Neuronal stem cell (in vitro differentiated cells): ENCODE data around the gene HRH3.

ENCODE experiments used
- DNase-seq: peaks from one replicate; pipeline ENCODE4 v3.0.0-alpha.2; 2013; ENCODE audit warnings: low spot score
- H2AFZ ChIP-seq: one replicate; pipeline ENCODE4 v1.6.1; 2013; ENCODE audit warnings: mild to moderate bottlenecking, low read length, inconsistent platforms
- H2AK5ac ChIP-seq: 2 replicates; pipeline ENCODE4 v1.6.1; 2013; ENCODE audit warnings: low read depth, mild to moderate bottlenecking, inconsistent platforms, low read length, moderate library complexity, mixed read lengths
- H2BK120ac ChIP-seq: 2 replicates; pipeline ENCODE4 v1.6.1; 2013; ENCODE audit warnings: low read depth, mild to moderate bottlenecking, inconsistent platforms, low read length, moderate library complexity, mixed read lengths
- H2BK12ac ChIP-seq: one replicate; pipeline ENCODE4 v1.6.1; 2013; ENCODE audit warnings: low read length, inconsistent platforms
- H2BK15ac ChIP-seq: 2 replicates; pipeline ENCODE4 v1.6.1; 2013; ENCODE audit warnings: mild to moderate bottlenecking, low read length, inconsistent platforms, mixed read lengths
- H2BK5ac ChIP-seq: one replicate; pipeline ENCODE4 v1.6.1; 2013; ENCODE audit warnings: inconsistent platforms, mild to moderate bottlenecking, low read length, moderate library complexity
- H3K14ac ChIP-seq: one replicate; pipeline ENCODE4 v1.6.1; 2013; ENCODE audit warnings: low read length, inconsistent platforms
- H3K18ac ChIP-seq: 2 replicates; pipeline ENCODE4 v1.6.1; 2013; ENCODE audit warnings: low read length, inconsistent platforms
- H3K23ac ChIP-seq: 2 replicates; pipeline ENCODE4 v1.6.1; 2013; ENCODE audit warnings: low read depth, mild to moderate bottlenecking, mixed read lengths, low read length, inconsistent platforms; ENCODE audit not compliant: poor library complexity
- H3K27ac ChIP-seq: replicated peaks from 3 replicates; pipeline ENCODE4 v1.5.1; 2013; ENCODE audit warnings: low read length, inconsistent platforms
- H3K27me3 ChIP-seq, 3 experiments: 2 replicates each; pipeline ENCODE4 v1.6.1; 2013; ENCODE audit warnings: low read length in 3 of 3, mild to moderate bottlenecking in 2 of 3, inconsistent platforms in 1 of 3, low read depth in 1 of 3, mixed read lengths in 1 of 3, moderate library complexity in 1 of 3; ENCODE audit not compliant: control insufficient read depth in 3 of 3, insufficient read depth in 3 of 3
- H3K36me3 ChIP-seq, 2 donors: replicated peaks in 1 of 2; 2 replicates each; pipeline ENCODE4 v1.6.1; 2013; ENCODE audit warnings: low read length in 2 of 2; ENCODE audit not compliant: control insufficient read depth in 2 of 2, insufficient read depth in 2 of 2
- H3K4ac ChIP-seq: 2 replicates; pipeline ENCODE4 v1.6.1; 2013; ENCODE audit warnings: inconsistent platforms, mild to moderate bottlenecking, low read length, moderate library complexity
- H3K4me1 ChIP-seq, 2 donors: 1 replicate in 1 of 2; 2 replicates in 1 of 2; pipeline ENCODE4 v1.6.1; 2013; ENCODE audit warnings: low read length in 2 of 2, low read depth in 1 of 2; ENCODE audit not compliant: control insufficient read depth in 2 of 2, insufficient read depth in 1 of 2
- H3K4me2 ChIP-seq: one replicate; pipeline ENCODE4 v1.6.1; 2013; ENCODE audit warnings: mild to moderate bottlenecking, low read length, inconsistent platforms; ENCODE audit not compliant: insufficient read depth, poor library complexity, severe bottlenecking
- H3K4me3 ChIP-seq, 2 donors: 2 replicates each; pipeline ENCODE4 v1.5.1; 2013; ENCODE audit warnings: low read length in 2 of 2, mild to moderate bottlenecking in 2 of 2, inconsistent platforms in 1 of 2, moderate library complexity in 1 of 2
- H3K79me1 ChIP-seq: one replicate; pipeline ENCODE4 v1.6.1; 2013; ENCODE audit warnings: low read depth, mild to moderate bottlenecking, inconsistent platforms, low read length, moderate library complexity
- H3K9ac ChIP-seq: one replicate; pipeline ENCODE4 v1.6.1; 2013; ENCODE audit warnings: mild to moderate bottlenecking, low read depth, low read length, inconsistent platforms; ENCODE audit not compliant: poor library complexity
- H3K9me3 ChIP-seq, 2 donors: replicated peaks in 1 of 2; 2 replicates each; pipeline versions ENCODE3 to v1.6.1; 2013; ENCODE audit warnings: low read length in 2 of 2, mild to moderate bottlenecking in 2 of 2, inconsistent platforms in 1 of 2, low read depth in 1 of 2, mixed read lengths in 1 of 2, moderate library complexity in 1 of 2; ENCODE audit not compliant: control insufficient read depth in 2 of 2, insufficient read depth in 1 of 2
- H4K8ac ChIP-seq: one replicate; pipeline ENCODE4 v1.6.1; 2013; ENCODE audit warnings: low read depth, mild to moderate bottlenecking, inconsistent platforms, low read length, moderate library complexity
- H4K91ac ChIP-seq: one replicate; pipeline ENCODE4 v1.6.1; 2013; ENCODE audit warnings: low read length, low read depth, mild to moderate bottlenecking, inconsistent platforms; ENCODE audit not compliant: poor library complexity
- WGBS, 2 donors: extraction: QIAGEN DNeasy Blood & Tissue Kit; methylation state at CpG; one replicate each; pipeline ENCODE4 v1.1.7; 2013; ENCODE audit warnings: missing lambda C conversion rate in 2 of 2, mixed read lengths in 1 of 2; ENCODE audit not compliant: insufficient read length in 2 of 2, insufficient replicate concordance in 1 of 2; ENCODE audit errors: extremely low coverage in 2 of 2; 5-methylcytosine and 5-hydroxymethylcytosine counted together

Gene HRH3

DNA sequence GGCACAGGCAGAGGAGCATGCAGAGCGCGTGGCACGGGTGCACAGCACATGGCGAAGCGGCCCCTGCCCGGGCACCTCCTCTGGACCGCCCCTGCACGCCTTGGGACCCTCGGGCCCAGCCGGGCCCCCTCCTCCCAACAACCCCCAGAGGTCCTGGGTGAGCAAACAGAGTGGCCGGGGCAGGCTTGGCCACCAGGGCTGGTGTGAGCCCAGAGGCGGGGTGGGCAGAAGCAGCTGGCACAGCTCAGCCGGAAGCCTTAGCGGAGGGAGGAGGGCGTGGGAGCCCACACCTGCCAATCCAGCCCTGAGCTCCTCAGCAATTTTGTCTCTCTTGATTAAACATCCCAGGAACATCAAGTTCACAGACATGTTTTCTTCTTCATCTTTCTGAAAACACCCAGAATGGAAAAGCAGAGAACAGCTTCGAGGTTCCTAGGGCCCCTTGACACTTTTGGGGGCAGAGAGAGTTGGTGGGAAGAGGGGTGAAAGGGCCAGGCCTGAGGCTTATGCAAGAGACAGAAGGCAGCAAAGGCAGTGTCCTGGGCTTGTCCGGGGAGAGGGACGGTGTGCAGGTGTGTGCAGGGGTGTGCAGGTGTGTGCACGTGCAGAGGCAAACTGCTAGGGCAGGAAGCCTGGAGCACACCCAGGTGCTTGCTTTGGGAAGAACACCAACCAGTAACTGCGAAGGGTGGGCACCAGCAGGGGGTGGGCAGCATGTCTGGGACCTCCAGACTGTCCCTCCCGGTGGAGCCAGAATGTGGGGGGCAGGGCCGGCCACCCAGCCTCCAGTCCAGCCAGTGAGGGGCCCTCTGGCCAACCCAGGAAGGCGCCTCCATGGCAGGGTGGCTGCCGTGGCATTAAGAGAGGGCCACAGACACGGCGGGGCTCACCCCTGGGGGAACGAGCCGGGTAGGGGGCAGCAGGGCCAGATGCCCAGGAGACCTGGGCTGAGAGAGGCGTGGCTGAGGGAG, 4.8 kb downstream of the HRH3 start:
- no peak overlapping the region for H3K18ac ChIP-seq
- H2AK5ac ChIP-seq, result no peak overlapping the region
- H3K4me2 ChIP-seq, result no peak overlapping the region
- H4K91ac ChIP-seq, result no peak overlapping the region
- H2BK5ac ChIP-seq, result no peak overlapping the region
- peak overlapping the region; percentile 9 for H3K9ac ChIP-seq
- peak overlapping the region; percentile 11 for H3K4ac ChIP-seq
- H3K4me3 ChIP-seq, result no peak overlapping the region
- H2BK120ac ChIP-seq, result no peak overlapping the region
- no peak overlapping the region for H3K14ac ChIP-seq
- no peaks in the 10 kb centered on the region for H3K36me3 ChIP-seq
- H4K8ac ChIP-seq, result no peak overlapping the region
- no peak overlapping the region for H2AFZ ChIP-seq
- H2BK12ac ChIP-seq, result no peak overlapping the region
- no peaks in the 10 kb centered on the region for H3K9me3 ChIP-seq
- peaks cover 20 to 28% of the 10 kb centered on the region in 2 donors for H3K4me1 ChIP-seq
- WGBS, 2 donors, result no CpG with 5 or more reads among the region's 29 CpGs
- no peaks in the 10 kb centered on the region for H3K79me1 ChIP-seq
- H3K23ac ChIP-seq, result peak overlapping the region; percentile 2
- no peak for DNase-seq
- H3K27ac ChIP-seq, result no peak overlapping the region
- no peak overlapping the region for H2BK15ac ChIP-seq
- H3K27me3 ChIP-seq, result peaks cover 3 to 28% (median 17%) of the 10 kb centered on the region in 3 experiments

DNA sequence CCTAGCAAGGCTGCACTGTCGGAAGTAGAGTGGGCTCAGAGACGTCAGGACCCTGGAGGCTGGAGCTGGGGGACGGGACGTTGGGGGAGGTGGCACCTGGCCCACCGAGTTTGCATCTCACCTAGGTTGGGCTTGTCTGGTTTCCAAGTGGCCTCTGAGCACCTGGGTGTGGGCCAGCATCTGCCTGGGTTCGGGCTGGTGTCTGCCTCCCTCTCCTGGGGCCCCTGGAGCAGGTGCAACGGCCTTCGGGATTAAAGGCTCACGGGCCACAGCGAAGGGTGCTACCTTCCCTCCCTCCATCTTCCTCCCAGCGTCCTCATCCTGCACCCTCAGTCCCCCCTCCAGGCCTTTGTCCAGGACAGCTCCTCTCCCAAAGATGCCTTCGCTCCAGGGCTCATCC, 6.0 kb downstream of the HRH3 start:
- DNase-seq, result no peak
- Histone ChIP-seq H3K9me3 (no peaks in the 10 kb centered on the region), H3K9ac (peak overlapping the region; percentile 63)

DNA sequence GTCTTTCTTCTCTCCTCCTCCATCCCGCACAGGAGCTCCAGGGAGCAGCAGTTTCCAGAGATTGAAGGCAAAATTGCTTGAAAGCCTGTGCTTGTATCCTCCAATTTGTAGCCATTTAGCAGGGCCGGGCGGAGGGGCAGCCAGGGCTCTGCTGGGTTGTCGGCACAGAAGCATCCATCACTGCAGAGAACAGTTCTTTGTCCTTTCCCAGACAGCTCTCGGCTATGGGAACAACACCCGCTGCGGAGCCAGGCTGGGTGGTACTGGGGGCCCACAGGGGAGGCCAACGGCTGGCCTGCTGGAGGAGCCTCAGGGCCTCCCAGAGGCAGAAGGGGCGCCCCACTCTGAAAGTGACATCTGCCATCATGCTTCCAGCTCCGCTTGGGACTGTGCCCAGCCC, 7.8 kb downstream of the HRH3 start:
- no peaks in the 10 kb centered on the region for H3K9me3 ChIP-seq
- no CpG with 5 or more reads among the region's 10 CpGs for WGBS, 2 donors
- no peak for DNase-seq

More for the DNA sequence above, 6.0 kb downstream of the HRH3 start:
- WGBS, 2 donors, result no CpG with 5 or more reads among the region's 12 CpGs
- H3K36me3 ChIP-seq, result no peaks in the 10 kb centered on the region
- no peak overlapping the region for H4K8ac ChIP-seq
- no peak overlapping the region for H3K27ac ChIP-seq
- H3K4me2 ChIP-seq, result no peak overlapping the region
- no peaks in the 10 kb centered on the region for H3K79me1 ChIP-seq
- H3K18ac ChIP-seq, result peak overlapping the region; percentile 51
- H3K4me1 ChIP-seq, result peaks cover 18 to 24% of the 10 kb centered on the region in 2 donors
- peak overlapping the region; percentile 63 for H2BK12ac ChIP-seq
- H3K14ac ChIP-seq, result no peak overlapping the region
- no peak overlapping the region for H2AFZ ChIP-seq
- H3K27me3 ChIP-seq, result peaks cover 0 to 23% (median 12%) of the 10 kb centered on the region in 3 experiments
- peak overlapping the region; percentile 94 for H2AK5ac ChIP-seq
- H3K23ac ChIP-seq, result peak overlapping the region; percentile 2
- no peak overlapping the region for H3K4me3 ChIP-seq
- no peak overlapping the region for H2BK5ac ChIP-seq
- no peak overlapping the region for H4K91ac ChIP-seq
- no peak overlapping the region for H3K4ac ChIP-seq
- peak overlapping the region; percentile 21 for H2BK15ac ChIP-seq
- H2BK120ac ChIP-seq, result no peak overlapping the region

DNA sequence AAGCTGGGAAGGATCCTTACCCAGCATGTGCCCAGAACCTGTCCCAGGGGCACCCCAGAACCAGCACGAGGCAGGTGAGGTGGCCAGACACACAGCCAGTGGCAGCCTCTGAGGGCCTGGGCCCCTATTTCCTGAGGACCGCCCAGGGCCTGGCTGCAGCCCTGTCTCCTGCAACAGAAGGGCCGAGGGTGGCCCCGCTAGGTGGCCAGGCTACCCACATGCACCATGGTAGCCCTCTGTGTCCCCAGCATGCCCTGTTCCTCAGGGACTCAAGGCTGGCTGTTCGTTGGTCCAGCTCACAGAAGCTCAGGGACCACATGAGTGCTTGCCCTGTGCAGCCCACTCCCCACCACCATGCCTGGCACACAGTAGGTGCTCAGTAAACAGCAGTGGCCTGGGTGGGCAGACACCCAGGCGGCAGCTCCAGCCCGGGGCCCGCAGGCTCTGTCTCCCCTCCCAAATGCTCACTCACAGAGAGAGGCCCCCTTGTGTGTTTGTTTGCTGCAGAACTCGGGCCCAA, 8.2 kb downstream of the HRH3 start:
- Histone ChIP-seq H3K27me3 (peaks cover 0 to under 1% (median 0%) of the 10 kb centered on the region in 3 experiments), H2BK15ac (peak overlapping the region; percentile 87), H3K9ac (no peak overlapping the region), H3K14ac (peak overlapping the region; percentile 90), H3K9me3 (no peaks in the 10 kb centered on the region), H2BK120ac (no peak overlapping the region), H3K36me3 (no peaks in the 10 kb centered on the region), H3K18ac (peak overlapping the region; percentile 71), H3K4me3 (no peak overlapping the region), H3K4me2 (no peak overlapping the region), H2AFZ (peak overlapping the region; percentile 85), H3K79me1 (no peaks in the 10 kb centered on the region), H2BK5ac (peak overlapping the region; percentile 91), H4K91ac (no peak overlapping the region), H2AK5ac (peak overlapping the region; percentile 91), H3K4me1 (peaks cover 8 to 15% of the 10 kb centered on the region in 2 donors), H3K23ac (peak overlapping the region; percentile 25), H3K4ac (peak overlapping the region; percentile 76), H4K8ac (no peak overlapping the region), H2BK12ac (peak overlapping the region; percentile 4), H3K27ac (no peak overlapping the region)
- WGBS, 2 donors, result no CpG with 5 or more reads among the region's 9 CpGs
- no peak for DNase-seq

More for the DNA sequence above, 7.8 kb downstream of the HRH3 start:
- Histone ChIP-seq H3K4ac (no peak overlapping the region), H4K8ac (no peak overlapping the region), H3K79me1 (no peaks in the 10 kb centered on the region), H3K27me3 (peaks cover 0 to 5% (median 0%) of the 10 kb centered on the region in 3 experiments), H3K36me3 (no peaks in the 10 kb centered on the region), H3K9ac (peak overlapping the region; percentile 60), H3K4me1 (peaks cover 8 to 15% of the 10 kb centered on the region in 2 donors), H4K91ac (no peak overlapping the region), H3K27ac (no peak overlapping the region), H3K23ac (no peak overlapping the region), H3K4me3 (no peak overlapping the region), H2BK5ac (peak overlapping the region; percentile 91), H3K14ac (peak overlapping the region; percentile 21), H3K4me2 (no peak overlapping the region), H2BK120ac (no peak overlapping the region), H2BK12ac (no peak overlapping the region), H2AK5ac (peak overlapping the region; percentile 91), H3K18ac (peak overlapping the region; percentile 71), H2BK15ac (peak overlapping the region; percentile 87), H2AFZ (peak overlapping the region; percentile 85)
